Upper lobe of right lung (tissue), 1 donor: ENCODE measurements around the gene IGFBP6. TPM values are rescaled to one million over a fixed set of nuclear protein-coding genes. Genes with fewer than 3 reads are reported as not detected.
"Not testable (repeated sequence)": the region's sequence is repeated elsewhere in the genome, so short reads cannot be mapped to it uniquely, and the experiment has no call there.

Experiments used
- ATAC-seq: fragments of 200-7000 bp; cut with Tn5 transposase; one replicate; pipeline ENCODE4 v1.9.1; 2020; ENCODE audit warnings: mild to moderate bottlenecking, moderate library complexity
- DNase-seq: peaks from one replicate; pipeline ENCODE4 v3.0.0-alpha.2; 2020
- H3K27ac ChIP-seq: fragments of 200-600 bp; one replicate; pipeline ENCODE4 v1.8.0; 2022
- H3K27me3 ChIP-seq: fragments of 200-600 bp; one replicate; pipeline ENCODE4 v1.8.0; 2022; ENCODE audit warnings: mild to moderate bottlenecking
- H3K36me3 ChIP-seq: fragments of 200-600 bp; one replicate; pipeline ENCODE4 v1.8.0; 2022
- H3K4me1 ChIP-seq: fragments of 200-600 bp; one replicate; pipeline ENCODE4 v1.8.0; 2022
- H3K4me3 ChIP-seq: fragments of 200-600 bp; one replicate; pipeline ENCODE4 v1.8.0; 2022; ENCODE audit warnings: mild to moderate bottlenecking
- H3K9me3 ChIP-seq: fragments of 200-600 bp; one replicate; pipeline ENCODE4 v1.8.0; 2022
- CTCF ChIP-seq: fragments of 200-600 bp; IDR thresholded peaks from one replicate; pipeline ENCODE4 v1.8.0; 2022; ENCODE audit warnings: antibody characterized with exemption
- intact Hi-C: fragments of 100-400 bp; cut with DNase I; formaldehyde crosslinking; loops from one replicate; pipeline ENCODE4 v1.11.0; 2022
- total RNA-seq: library from RNA; stranded (reverse); fragmentation: NEBNext Ultra II Directional; extraction: Animal tissue kit (Norgen Biotek cat#: 25700); gene quantifications from one replicate; pipeline ENCODE4 v1.2.1, GENCODE V29; 2021
- donor health status: DM: no; HTN: yes; CAD: no; lungs with severe emphysema.

IGFBP6 gene
- total RNA-seq, 1 donor from 2014 or later = 34.6 TPM

DNA sequence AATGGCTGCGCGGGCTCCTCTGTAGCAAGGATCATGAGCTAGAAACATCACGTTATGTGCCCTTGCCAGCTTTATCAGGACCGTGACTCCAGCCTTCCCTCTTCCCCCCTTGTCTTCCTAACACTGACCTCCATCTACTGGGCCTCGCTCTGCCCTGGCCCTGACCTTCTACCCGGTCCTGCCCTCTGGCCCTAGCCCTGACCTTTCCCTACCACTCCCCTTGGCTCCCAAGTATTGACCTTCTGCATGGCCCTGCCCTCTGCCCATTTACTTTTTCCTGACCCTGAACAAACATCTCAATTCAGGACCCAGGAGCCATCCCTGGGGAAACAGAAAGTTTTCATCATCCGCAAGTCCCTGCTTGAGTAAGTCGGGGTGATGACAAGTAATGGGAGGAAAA lies 7.8 kb downstream of the IGFBP6 start:
- Histone ChIP-seq H3K9me3 (no peaks in the 10 kb centered on the region), H3K4me1 (no peaks in the 10 kb centered on the region), H3K27me3 (no peaks in the 10 kb centered on the region), H3K4me3 (no peak overlapping the region), H3K27ac (no peak overlapping the region), H3K36me3 (no peaks in the 10 kb centered on the region)
- no peak for TF ChIP-seq CTCF
- DNase-seq (no peak), ATAC-seq (no peak)
- intact Hi-C loops = no loop called here

DNA sequence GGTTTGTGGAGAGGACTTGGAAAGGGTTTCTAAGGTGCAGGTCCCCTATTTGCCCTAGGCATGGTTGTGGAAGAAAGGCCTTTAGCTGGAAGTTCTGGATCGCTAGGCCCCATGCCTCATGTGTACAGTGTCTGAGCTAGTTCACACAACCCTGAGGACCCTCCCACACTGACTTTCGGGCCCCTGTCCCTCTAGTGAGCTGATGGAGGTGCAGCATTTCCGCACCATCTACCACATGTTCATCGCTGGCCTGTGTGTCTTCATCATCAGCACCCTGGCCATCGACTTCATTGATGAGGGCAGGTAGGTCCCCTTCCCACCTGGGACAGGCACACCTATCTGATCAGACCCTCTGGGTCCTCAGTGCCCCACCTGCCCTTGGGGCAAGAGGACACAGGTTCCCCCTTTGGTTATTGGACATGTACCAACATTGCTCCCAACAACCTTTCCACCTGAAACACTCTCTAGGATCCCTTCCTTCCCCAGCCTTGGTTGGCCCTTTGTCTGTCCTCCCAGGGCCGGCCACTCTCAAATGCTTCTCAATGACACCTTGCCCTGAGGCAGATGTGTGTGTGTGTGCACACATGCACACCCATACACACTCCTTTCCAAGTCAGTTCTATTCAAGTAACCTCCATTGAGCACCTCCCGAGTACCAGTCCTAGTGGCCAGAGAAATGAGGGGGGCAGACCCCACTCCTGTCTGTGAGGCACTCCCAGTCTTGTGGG lies 8.4 kb downstream of the IGFBP6 start:
- ATAC-seq = no peak
- intact Hi-C loops = no loop called here
- Histone ChIP-seq H3K4me1 (no peaks in the 10 kb centered on the region), H3K27me3 (no peaks in the 10 kb centered on the region), H3K9me3 (no peaks in the 10 kb centered on the region), H3K27ac (no peak overlapping the region), H3K36me3 (no peaks in the 10 kb centered on the region), H3K4me3 (no peak overlapping the region)
- TF ChIP-seq CTCF = no peak
- no peak for DNase-seq

- ATAC-seq = no peak
- H3K36me3 ChIP-seq = no peaks in the 10 kb centered on the region
- TF ChIP-seq CTCF = no peak
- H3K4me3 ChIP-seq = no peak overlapping the region
- no peaks in the 10 kb centered on the region for H3K4me1 ChIP-seq
- H3K9me3 ChIP-seq = no peaks in the 10 kb centered on the region
- no peak overlapping the region for H3K27ac ChIP-seq
- H3K27me3 ChIP-seq = no peaks in the 10 kb centered on the region
- no peak for DNase-seq
- intact Hi-C loops = no loop called here
These were observed 9.7 kb downstream of the IGFBP6 start for GRCh38 chr12:53107122-53107521.

DNA sequence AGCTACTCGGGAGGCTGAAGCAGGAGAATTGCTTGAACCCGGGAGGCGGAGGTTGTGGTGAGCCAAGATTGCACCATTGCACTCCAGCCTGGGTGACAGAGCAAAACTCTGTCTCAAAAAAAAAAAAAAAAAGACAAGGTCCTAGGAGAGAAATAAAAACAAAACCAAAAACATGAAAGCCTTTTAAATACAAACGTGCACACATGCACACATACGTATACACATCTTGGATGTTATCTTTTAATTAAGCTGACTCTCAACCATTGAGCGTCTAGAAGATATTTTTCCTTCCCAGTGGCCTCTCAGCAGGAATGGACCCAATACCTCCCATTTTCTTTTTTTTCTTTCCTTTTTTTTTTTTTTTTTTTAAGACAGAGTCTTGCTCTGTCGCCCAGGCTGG lies 15.0 kb downstream of the IGFBP6 start:
- H3K4me3 ChIP-seq, ATAC-seq, H3K36me3 ChIP-seq, intact Hi-C loops, H3K27ac ChIP-seq, H3K27me3 ChIP-seq, H3K9me3 ChIP-seq, H3K4me1 ChIP-seq, DNase-seq: not testable (repeated sequence)

GRCh38 chr12:53113136-53113705 lies 15.8 kb downstream of the IGFBP6 start:
- DNase-seq (no peak), ATAC-seq (no peak)
- H3K4me1 ChIP-seq = no peaks in the 10 kb centered on the region
- TF ChIP-seq CTCF = no peak
- no peak overlapping the region for H3K4me3 ChIP-seq
- intact Hi-C loops = no loop called here
- no peak overlapping the region for H3K27ac ChIP-seq
- H3K27me3 ChIP-seq = no peaks in the 10 kb centered on the region
- H3K36me3 ChIP-seq = no peaks in the 10 kb centered on the region
- H3K9me3 ChIP-seq = no peaks in the 10 kb centered on the region

GRCh38 chr12:53113951-53114350 lies 16.5 kb downstream of the IGFBP6 start:
- DNase-seq = no peak
- Histone ChIP-seq H3K27me3 (no peaks in the 10 kb centered on the region), H3K4me1 (no peaks in the 10 kb centered on the region), H3K4me3 (no peak overlapping the region), H3K27ac (no peak overlapping the region), H3K36me3 (no peaks in the 10 kb centered on the region), H3K9me3 (no peaks in the 10 kb centered on the region)
- TF ChIP-seq CTCF = no peak
- intact Hi-C loops = no loop called here
- no peak for ATAC-seq
